Frontal cortex (tissue), 4 donors: ENCODE data around the gene CRABP2. TPM values are rescaled to one million over a fixed set of nuclear protein-coding genes. Genes with fewer than 3 reads are reported as not detected.

Source experiments
- DNase-seq, 2 donors: peaks; one replicate each; pipeline ENCODE4 v3.0.0; 2012; ENCODE audit warnings: low spot score in 2 of 2
- FAIRE-seq: peaks from 2 replicates; lab custom pipeline; 2012; peaks lifted over from hg19 to GRCh38; lab: Jason Lieb, UNC
- total RNA-seq: library from RNA; depleted of rRNA; stranded (reverse); fragments of >200 nt; gene quantifications from one replicate; pipeline ENCODE4 v1.2.3, GENCODE V29; 2014
- donor health status: control.
- donor health status: control.
- donor health status: control.

Gene CRABP2
- total RNA-seq, 1 donor from 2014 or later = 7.7 TPM

DNA sequence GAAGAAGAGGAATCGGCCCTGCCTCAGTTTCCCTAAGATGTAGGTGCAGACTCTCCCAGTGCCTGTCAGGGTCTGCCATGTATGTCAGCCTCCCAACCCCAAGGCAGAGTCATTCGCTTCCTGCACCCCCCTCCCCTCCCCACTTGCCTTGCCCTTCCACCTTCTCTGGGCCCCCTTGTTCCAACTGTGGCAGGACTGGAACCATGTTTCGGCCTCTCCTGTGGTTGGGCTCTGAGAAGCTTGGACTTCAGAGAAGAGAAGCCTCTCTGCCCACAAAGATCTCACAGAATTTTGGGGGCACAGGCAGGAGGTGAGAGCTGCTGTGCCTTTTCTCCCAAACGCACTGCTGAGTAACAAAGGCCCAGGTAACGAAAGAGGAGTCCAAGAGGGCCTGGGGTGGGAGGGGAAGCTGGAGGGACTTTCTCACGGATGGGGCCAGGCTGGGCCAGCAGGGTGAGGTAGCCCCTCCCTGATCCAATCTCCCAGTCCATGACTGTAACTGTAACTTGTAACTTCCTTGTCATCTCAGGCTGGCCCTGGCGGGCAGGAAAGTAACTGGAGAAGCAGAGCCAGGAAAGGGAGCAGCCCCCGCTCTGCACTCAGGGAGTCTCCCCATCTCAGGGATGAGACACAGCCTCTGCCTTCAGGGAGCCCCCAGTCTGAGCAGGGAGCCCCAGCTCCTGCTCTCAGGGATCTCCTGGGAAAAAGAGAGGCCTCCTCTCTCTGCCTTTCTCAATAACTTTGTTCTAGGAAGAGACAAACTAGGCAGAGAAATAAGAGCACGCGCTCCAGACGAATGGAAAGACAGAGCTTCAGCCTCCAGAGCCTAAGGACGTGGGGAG is 11.3 kb downstream of the CRABP2 start:
- DNase-seq = no peak
- FAIRE-seq = no peak

DNA sequence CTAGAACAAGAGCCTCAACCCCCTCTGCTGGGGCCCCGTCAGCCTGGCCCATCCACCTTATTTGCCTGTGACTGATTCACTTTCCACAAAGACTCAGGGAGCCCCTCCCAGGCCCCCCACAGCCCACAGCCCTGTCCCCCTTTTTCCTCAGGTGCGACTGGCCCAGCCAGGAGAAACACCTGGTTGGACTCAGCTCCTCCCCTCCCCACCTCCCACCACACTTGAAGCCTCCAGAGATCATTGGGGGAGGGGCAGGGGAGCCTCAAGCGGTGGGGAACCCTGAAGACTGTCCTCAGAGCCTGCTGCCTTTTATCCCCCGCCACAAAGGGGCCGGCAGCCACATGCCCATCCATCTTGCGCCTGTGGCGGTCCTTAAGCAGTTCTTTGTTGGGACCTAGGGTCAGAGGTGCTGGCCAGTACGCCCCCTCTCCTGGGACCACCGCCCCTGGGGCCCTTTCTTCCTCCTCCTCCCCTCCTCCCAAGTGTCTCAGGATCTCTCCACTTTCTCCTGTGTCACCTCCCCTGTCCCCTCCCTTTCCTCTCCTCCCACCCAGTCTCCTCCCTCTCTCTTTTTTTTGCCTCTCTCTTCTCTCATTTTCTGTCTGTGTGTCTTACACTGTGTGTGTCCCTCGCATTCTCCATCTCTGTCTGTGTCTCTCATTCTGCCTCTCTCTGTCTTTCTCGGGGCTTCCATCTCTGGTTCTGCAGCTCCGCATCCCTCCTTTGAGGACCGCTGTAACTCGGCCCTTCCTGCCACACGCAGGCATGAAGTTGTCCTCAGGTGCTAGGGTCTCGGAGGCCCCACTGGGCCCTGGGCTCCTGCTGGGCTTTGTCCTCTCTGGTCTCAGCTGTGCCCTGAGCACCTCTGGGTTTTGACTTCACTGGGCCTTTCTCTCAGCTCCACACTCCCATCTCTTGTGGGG is 12.2 kb downstream of the CRABP2 start:
- DNase-seq (no peak), FAIRE-seq (no peak)

DNA sequence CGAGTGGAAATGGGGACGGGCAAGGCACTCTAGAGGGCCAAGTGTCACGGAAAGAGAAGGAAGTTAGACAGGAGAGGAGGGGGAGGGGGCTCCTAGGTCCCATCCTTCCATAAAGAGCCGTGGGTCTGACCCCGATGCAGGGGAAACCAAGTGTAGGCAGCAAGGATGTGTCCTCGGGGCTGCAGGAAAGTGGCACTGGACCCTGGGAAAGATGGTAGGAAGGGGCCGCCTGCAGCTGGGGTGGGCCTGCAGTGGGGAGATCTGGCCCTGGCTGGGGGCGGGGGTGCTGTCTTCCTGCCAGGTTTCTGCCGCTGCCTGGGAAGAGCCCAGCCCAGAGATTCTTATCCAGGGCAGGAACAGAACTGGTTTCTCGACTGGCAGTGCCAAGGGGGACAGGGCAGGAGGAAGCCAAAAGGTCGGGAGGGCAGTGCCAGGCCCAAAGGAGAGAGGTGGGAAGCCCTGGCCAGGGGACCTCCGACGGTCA is 12.9 kb downstream of the CRABP2 start:
- no peak for FAIRE-seq
- no peak for DNase-seq

DNA sequence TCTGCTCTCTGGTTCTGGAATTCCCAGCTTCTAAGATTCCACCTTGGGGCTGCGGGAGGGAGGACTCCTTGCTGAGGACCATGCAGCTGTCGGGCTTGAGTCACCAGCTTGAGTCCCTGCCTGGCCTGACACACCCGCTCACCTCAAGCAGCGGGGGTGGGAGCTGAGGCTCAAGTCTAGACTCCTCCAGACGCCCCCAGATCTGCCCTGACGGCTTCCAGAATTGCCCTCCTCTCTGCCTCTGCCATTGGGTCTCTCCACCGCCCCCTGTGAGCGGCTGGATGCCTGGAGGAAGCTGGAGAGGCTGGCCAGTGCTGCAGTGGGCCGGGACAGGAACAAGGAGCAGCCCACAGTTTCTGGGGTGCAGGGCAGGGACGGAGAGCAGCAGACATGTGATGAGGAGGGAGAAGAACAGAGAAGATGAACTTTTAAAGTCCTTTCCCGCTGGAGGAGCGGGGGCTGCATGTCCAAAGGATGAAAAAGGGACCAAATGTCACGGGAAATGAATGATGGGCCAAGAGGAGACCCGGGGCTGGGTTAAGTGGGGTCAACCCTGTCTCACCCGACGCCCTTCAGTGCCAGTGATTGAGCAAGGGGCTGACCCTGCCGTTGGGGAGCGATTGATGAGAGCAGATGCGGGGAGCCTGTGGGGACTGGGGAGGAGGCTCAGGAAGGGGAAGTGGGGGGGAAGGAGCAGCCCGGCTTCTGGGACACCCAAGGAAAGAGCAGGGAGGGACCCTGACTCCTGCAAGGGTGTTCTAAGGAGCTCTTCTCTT is 13.5 kb downstream of the CRABP2 start:
- no peak for FAIRE-seq
- no peak for DNase-seq

DNA sequence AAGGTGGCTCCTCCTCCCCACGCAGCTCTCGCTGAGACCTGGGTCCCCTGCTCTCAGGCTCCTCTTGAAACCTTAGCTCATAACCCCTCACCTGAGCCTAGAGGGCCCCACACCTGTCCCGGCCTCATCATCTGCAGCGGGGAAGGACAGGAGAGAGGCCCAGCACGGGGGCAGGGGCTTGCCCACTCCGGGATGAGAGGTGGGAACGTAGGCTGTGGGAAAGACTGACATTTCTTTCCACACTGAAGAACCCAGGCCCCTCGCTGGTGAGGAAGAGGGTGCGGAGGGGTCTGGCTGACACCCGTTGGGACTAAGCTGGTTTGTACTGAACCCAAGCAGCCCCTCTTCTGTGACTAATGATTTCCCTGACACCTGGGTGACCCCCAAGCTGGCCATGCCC is 14.2 kb downstream of the CRABP2 start:
- no peak for FAIRE-seq
- no peak for DNase-seq

DNA sequence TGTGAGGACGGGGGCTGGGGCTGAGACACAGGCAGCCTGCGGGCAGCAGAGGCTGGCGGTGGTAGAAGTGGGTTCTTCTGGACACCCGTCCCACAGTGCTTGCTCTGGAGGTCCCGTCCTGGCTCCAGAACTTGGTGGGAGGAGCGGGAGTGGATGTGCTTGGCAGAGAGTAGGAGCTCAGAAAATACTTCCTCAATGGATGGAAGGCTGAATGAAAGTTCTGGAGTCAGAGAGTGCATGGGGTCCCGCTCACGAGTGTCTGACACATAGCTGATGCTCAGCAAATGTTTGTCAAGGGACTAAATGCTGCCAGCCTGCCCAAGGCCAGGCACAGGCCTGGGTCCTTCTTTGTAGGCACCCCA is 14.7 kb downstream of the CRABP2 start:
- FAIRE-seq (no peak), DNase-seq (no peak)

DNA sequence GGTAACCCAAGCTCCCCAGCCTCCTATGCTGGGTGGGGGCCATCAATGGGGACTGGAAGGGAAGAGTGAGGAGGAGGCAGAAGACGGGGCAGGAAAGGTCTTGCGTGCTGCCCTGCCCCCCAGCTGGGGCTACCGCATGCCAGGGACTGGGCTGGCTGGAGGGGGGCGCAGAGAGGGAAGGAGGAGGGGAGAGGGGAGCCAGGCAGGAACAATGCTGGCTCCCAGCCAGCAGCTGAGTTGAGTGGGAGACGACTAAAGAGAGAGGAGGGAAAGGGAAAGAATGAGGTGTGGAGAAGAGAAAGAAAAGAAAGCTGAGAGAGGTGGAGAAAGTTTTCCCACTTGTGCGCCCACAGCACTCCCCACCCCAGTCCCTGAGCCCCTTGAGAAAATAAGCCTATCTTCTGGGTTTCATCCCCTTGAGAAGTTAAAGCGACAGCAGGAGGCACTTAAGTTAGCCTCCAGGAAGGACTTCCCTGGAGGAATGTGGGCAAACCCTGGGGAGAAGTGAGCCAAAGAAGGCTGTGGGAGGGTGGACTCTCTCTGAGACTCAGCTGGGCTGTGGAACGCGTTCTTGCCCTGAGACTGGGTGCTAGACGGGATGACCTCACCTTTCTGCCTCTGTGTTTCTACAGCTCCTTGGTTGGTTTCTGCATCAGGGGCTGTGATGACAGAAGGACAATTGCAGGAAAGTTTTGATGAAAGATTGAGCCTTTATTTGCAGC is 15.3 kb downstream of the CRABP2 start:
- no peak for DNase-seq
- FAIRE-seq = no peak

DNA sequence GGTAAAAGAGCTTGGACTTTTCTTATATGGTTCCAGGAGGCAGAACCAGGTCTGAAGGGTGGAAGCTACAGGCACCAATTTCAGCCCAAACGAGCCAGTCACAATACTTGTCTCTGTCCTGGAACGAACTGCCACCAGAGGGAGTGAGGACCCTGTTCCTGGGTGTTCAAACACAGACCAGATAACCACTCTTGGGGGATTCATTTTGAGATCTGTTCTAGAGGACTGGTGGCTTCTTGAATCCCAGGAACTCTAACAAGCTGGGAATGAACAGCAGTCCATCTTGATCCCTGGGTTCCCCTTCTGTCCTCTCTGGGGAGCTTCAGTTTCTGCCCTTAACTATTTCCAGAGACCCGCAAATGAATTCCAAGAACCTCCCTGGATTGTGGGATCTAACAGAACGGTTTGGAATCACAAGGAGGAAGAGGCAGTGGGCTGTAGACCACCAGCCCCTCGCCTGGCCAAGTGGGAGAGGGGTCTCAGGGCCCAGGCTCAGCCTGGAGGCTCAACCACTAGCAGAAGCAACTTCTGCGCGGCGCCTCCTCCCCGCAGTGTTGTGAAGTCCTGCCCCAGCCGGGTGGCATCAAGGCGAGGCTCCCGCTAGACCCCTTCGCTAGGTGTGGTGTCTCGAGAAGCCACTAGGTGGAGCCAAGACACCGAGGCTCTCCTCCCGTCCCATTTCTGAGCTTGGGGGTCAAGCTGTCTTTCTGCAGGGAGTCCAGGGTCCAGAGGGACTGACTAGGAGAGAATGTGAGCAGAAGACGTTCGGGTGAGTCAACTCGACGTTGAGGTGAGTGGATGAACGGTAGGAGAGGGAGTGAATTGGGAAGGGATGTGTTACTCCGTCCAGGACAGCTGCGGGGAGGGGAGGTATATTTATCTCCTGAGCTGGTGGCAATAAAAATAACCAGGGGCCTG is 16.1 kb downstream of the CRABP2 start:
- DNase-seq (peak; percentile 64 to 86), FAIRE-seq (no peak)

DNA sequence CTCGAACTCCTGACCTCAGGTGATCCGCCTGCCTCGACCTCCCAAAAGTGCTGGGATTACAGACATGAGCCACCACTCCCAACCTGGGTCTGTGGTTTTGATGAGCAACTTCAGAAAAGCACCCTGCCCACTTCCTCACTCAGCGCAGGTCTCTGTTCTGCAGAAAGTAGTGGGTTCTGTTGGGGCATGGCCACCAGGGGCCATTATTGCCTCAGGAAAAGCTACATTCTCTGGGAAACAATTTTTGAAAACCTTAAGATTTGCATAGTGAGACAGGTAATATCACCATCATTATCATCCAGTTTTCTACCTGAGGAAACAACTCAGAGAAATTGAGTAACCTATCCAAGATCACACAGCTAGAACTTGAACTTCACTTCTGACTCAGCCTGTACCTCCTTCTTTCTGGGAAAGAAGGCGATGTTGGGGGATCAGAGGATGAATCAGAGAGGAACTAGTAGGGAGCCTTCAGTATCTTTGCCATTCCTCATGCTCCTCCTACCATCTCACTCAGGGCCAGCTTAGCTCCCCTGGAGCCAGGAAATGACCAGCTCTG is 21.1 kb downstream of the CRABP2 start:
- DNase-seq (no peak), FAIRE-seq (no peak)

DNA sequence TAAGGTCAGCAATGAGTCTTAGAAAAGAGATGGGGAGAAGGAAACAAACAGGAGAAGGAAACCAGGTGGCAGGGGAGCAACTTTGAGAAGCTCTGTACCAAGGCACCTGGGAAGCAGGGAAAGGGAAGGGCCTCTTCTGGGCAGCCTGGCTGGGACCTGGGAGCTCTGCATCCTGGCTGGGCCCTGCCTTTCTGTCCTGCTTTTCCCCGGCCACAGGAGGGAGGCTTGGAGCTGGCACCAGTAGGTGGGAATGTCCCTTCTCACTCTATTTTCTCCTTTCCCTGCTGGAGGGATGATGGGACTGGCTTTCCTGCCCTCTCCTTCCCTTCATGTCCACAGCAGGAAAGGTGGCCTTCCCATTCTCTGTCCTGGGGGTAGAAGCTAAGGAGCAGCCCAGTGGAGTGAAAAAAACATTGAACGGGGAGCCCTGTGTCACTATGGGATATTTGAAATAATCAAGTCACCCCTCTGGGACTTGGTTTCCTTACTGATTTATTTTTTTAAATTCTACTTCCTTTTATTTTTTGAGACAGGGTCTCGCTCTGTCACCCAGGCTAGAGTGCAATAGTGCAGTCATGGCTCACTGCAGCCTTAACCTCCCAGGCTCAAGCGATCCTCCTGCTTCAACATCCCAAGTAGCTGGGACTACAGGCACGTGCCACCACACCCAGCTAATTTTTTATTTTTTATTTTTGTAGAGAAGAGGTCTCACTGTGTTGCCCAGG is 23.1 kb downstream of the CRABP2 start:
- DNase-seq (no peak), FAIRE-seq (no peak)

DNA sequence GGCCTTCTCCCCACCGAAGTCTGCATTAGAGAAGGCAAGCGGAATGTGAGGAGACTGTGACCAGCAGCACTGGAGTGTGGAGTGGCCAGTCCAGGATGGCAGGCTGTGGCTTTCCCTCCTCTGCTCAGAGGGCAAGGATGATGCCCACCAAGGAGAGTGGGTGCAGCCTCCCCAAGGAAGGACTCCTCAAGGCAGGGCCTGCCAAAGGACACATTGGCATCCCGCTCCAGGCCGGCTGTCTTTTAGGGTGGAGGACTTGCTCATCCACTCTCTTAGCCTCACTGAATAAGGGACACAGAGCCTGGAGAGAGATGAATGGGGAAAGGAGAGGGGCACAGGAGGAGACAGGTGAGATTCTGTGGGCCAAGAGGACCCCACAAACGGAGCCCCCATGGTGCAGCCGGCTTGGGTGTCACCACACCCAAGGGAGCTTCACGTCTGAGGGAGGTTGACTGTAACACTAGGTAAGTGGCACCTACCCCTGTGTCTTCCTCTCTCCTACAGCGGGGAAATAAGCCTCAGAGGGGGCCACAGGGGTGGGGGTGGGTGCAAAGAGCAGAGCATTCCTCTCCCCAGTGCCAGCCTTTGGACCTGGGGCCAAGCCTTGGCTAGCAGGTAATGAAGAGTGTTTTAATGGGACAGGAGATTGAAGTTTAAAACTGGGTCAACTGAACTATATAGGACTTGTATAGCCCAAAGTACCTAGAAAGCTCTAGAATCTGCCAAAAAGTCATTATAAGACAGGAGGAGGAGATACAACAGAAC is 24.0 kb downstream of the CRABP2 start:
- DNase-seq (no peak), FAIRE-seq (no peak)

DNA sequence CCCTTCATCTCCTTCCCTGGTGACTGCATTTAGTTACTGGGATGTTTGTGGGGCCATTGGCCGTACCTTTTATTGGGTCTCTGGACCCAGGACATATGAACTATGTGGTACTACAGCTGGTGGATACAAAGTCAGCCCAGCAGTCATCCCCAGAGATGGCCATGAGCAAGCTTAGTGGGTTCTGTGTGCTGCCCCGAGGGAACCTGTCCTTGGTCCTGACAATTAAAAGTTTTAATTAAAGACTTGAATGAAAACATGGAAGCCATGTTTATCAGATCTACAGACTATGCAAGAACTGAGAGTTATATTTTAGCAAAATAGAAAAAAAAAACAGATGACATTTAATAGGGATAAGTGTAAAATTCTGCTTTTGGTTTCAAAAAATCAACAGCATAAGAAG is 25.3 kb downstream of the CRABP2 start:
- FAIRE-seq = no peak

DNA sequence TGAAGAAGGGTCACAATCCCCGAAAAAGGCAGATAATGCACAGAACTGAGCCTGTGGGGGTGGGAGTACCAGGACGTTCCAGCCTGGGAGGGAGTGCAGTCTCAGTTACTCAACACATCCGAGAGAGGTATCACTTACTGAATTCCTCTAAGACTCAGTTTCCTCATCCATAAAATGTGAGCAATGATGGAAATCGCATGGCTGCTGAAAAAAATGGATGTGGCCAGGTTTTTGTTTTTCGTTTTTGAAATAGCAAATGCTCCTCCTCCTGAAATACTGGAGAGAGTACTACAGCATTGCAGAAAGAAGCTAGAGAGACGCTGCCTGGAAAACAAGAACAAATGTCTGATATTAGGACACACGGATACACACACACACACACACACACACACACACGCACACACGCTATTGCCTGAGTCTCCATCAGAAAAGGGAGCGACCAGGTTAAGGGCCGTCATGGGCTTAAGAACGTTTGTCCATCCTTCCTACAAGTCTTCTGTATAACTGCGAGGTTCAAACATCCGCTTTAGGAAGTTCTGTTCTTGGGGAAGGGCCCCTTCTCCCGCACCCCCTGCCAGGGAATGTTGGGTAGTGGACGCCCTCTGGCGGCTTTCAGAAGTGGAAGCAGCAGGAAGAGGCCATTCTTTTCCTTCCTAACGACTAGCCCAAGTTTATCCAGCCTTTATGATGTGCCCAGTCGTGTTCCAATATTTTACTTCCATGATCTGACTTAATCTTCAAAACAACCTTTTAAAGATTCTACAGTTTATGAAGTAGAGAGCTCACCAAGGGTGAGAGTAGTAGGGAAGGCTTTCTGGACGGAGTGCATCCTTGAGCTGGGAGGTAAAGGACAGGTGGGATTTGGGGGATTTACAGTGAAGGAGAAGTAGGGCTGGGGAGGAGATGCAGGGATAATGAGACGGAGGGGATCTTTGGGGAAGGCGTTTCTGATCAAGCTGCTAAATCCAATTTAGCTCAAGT is 27.5 kb downstream of the CRABP2 start:
- FAIRE-seq = no peak
- peak; percentile 79 to 80 for DNase-seq

More for the DNA sequence above, 25.3 kb downstream of the CRABP2 start:
- no peak for DNase-seq

DNA sequence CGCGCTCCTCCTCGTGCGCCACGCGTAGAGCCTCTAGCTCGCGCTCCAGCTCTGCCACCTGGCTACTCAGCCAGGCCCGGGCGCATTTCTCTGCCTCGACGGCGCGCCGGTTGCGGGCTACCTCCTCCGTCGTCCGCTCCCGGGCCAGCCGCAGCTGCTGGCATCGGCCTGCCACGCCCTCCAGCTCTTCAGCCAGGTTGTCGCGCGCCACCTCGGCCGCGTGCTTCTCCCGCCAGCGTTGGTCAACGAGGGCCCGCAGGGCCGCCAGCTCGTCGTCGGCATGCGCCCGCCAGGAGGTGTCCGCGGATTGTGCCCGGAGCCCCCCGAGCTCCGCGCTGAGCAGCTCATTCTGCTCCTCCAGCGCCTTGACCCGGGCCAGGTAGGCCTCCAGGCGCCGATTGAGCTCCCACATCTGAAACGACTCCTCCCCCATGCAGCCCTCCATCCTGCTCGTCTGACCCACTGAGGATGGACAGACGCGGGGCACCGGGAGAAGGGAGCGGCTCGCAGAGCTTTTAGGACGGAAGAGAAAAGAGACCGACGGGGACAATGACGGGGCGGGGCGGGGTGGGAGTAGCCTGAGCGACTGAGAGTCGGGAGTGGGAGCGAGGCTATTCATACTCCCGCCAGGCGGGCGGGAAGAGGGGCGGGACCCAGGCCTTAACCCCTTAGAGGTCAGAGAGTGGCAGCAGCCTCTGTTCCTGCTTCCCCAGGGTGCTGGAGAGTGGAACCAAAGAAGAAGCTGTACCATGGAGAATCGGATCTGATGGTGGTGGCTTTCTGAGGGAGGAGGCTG is 28.4 kb downstream of the CRABP2 start, which contains the start of gene NES:
NES (minus strand) TSS at position 588 of the 796 bp plus-strand sequence; CDS start at position 445, 143 bp downstream.
- FAIRE-seq (no peak), DNase-seq (peak; percentile 81 to 83)
